Heart left ventricle (tissue), 13 donors: ENCODE measurements around the gene MDFIC.

Experiments used
- POLR2A ChIP-seq, 2 donors: fragments of 450-650 bp; IDR thresholded peaks; one replicate each; pipeline ENCODE4 v1.6.1; 2017; ENCODE audit warnings: antibody characterized with exemption in 2 of 2, mild to moderate bottlenecking in 2 of 2, moderate library complexity in 2 of 2
- TF ChIP-seq, protein P1 (sequence below), 12 donors: fragments of 200-600 bp; sonication (generic) in 4 of 12; IDR thresholded peaks; one replicate each; pipeline versions ENCODE4 v1.5.0 to v1.8.0; 2018 to 2022; ENCODE audit warnings: antibody characterized with exemption in 12 of 12, mild to moderate bottlenecking in 5 of 12
- donor health status: ischemic (EF 13 %, LVEDD 7.1; RV severe dilation, severe dysfunction).
- donor health status: DM: no; HTN: yes; CAD: no.
- donor health status: DM: no; HTN: no; CAD: no.
- donor health status: ischemic (EF 25% LVEDD 6.9; RV normal size, moderate dysfunction).
- donor health status: ischemic (EF 25% LVEDD 5.7; RV mildly dilated, moderate dysfunction).
- donor health status: ischemic (EF 35%, LVEDD 5.7; RV mildly dilated, moderate dysfunction).
- donor health status: nonischemic (EF 11% LVEDD 7.7; RV severe dilation, severe dysfunction).
- donor health status: DM: yes; HTN: yes; CAD: no.
- donor health status: PGD.
- donor health status: ischemic (EF 29% LVEDD 5.4; RV normal size, mild dysfunction).
- donor health status: nonischemic (EF 23%, LVEDD 6.1; RV moderate dilation, normal function).

DNA sequence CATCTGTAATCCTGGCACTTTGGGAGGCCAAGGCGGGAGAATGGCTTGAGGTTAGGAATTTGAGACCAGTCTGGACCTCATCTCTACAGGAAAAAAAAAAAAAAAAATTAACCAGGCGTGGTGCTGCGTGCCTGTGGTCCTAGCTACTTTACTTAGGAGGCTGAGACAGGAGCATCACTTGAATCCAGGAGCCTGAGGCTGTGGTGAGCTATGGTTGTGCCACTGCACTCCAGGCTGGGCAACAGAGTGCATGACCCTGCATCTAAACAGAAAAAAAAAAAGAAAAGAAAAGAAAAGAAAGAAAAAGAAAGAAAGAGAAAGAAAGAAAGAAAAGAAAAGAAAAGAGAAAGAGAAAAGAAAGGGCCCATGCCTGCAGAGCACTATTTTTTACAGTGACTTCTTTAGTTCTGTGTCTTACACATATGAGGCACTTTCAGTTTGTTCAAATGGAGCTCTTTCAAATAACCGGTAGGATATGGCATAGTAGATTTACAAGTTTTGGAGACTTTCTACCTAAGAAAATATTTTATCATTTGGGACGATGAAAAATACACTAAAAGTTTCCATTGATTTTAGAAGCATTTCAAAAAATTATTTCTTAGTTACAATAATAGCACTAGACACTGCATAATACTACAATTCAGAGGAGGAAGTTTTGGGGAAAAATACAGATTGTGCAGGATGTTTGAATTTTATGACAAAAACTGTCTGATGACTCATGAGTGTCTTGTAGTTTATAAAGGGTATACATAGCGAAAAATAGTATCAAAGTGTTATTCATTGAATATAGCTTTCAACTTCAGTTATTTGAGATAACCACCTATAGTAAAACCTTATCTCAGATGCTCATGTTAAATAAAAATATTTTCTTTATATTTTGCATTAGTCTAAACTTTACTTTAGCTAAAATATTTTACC, 75.9 kb downstream of the MDFIC start:
- TF ChIP-seq, protein P1, sequence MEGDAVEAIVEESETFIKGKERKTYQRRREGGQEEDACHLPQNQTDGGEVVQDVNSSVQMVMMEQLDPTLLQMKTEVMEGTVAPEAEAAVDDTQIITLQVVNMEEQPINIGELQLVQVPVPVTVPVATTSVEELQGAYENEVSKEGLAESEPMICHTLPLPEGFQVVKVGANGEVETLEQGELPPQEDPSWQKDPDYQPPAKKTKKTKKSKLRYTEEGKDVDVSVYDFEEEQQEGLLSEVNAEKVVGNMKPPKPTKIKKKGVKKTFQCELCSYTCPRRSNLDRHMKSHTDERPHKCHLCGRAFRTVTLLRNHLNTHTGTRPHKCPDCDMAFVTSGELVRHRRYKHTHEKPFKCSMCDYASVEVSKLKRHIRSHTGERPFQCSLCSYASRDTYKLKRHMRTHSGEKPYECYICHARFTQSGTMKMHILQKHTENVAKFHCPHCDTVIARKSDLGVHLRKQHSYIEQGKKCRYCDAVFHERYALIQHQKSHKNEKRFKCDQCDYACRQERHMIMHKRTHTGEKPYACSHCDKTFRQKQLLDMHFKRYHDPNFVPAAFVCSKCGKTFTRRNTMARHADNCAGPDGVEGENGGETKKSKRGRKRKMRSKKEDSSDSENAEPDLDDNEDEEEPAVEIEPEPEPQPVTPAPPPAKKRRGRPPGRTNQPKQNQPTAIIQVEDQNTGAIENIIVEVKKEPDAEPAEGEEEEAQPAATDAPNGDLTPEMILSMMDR (IDR thresholded peaks at IDR 0.05) = no peak
- no peak for TF ChIP-seq POLR2A (IDR thresholded peaks at IDR 0.05)
